HuH-7 (cell line): ENCODE results near the gene GPC6.

Experiments used
- DNase-seq: peaks from one replicate; pipeline ENCODE4 v3.0.0; 2011; ENCODE audit warnings: low spot score

Gene GPC6

GRCh38 chr13:94303644-94304174, 1077.1 kb downstream of the GPC6 start:
- DNase-seq, result no peak

DNA sequence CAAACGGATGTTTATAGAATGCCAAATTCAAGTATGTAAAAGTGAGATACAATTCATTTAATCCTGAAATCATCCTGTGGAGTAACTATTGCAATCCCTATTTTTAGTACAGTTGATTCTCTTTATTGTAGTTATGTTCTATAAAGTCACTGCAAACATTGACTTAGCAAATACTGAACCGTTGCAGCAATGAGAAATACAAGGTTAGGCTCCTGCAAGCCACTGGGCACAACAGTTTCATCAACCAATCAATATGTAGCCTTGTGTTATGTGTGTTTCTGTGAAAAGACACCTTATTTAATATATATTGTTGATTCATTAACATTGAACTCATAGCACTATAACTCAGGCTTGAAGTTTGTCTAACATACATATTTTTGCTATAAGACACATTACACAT, 1078.4 kb downstream of the GPC6 start:
- no peak for DNase-seq

DNA sequence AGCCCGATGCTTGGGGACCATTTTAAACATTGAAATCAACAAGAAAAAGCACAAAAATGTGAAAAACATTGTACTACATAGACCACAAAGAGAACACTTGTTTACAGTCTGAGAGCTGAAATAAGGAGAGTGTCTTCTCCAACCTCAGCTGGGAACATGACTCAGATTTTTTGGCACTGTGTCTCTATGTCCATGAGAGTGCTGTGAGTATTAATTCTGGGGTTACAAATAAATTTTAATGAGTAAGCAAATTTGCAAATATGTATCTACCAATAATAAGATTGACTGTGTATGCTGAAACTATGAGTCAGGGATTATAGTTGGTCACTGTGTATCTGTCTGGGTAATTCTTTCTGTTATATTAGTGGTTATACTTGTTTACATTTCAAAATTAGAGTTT, 1078.9 kb downstream of the GPC6 start:
- DNase-seq, result no peak

- no peak for DNase-seq
Measured at GRCh38 chr13:94305934-94306333, 1079.3 kb downstream of the GPC6 start.

DNA sequence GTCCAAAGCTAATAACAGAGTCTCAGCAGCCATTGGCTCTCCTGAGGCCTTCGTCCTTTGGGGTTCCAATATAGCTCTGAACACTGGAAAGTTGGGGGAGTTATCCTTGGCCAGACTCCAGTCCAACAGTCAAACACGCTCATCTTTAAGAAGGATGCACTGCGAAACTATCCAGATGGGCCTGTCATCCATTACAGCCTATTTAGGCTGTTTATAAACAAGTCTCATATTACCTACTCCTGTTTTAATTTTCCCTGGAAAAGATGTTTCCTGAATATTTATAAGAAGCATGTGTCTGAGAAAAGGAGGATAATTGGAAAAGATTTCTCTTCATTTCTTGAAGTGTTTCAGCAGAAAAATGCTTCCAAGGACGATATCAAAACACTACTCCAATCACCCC, 1082.2 kb downstream of the GPC6 start:
- DNase-seq, result no peak

DNA sequence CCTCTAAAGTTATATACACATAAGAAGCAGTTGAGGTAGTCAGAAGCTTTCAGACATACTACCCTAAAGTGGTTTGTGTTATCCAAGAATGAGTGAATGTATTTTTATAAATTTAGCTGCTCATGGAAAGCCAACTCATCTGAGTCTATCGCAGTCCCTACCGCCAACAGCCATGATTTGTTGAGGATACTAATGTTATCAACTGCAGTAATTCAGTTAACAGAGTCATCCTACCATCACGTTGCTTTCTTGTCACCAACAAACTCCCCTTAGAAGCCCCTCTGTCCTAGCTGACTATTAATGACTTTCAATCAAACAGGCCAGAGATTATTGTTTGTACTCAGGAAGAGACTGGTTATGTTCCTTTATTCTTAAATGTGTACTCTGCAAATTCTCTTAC, 1083.0 kb downstream of the GPC6 start:
- no peak for DNase-seq

GRCh38 chr13:94309997-94310855, 1083.6 kb downstream of the GPC6 start:
- no peak for DNase-seq

DNA sequence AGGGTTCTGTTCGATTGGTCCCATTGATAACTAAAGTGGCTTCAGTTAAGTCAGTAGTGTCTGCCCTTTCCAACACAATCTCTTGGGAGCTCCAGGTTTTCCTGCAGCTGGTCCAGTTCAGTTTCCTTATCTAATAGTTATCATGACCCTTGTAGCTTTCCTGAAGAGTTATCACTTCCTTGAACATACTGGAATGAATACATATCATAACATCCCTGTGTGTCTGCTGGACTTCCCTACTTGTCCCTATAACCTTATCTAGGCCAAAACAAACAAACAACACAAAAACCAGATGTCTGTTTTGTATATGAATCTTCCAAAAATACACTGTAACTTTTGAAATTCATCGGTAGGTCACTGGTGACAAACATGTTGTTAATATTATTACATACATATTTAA, 1085.3 kb downstream of the GPC6 start:
- DNase-seq, result no peak

DNA sequence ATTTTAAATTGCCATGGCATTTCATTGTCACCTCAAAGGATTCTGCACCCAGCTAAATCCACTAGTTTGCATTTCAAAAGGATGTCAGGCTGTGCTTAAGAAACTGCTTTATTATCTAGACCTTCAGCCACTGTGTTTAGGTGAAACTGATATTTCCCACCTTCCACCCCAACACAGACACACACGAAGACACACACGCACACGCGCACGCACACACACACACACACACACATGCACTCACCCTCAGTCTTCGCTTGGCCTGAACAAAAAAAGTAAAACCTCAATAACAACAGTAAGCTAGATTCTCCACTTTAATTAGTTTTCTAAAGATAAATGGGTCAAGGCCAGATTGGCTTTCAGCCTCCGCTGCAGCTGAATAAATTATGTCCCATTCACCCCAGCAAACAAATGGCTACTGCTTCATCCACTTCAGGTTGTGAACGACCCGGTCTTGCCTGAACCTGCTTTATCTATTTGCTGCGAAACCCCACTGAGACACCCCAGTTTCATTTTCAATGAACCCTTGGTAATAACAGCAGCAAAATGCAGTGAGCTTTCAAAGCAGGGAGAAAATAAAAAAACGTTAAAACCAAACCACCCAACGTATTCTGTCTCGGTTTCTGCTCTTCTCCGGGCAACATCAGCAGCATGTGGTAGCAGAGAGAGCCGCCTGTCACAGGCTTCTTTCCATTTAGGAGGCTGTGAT, 1086.1 kb downstream of the GPC6 start:
- DNase-seq, result no peak

- DNase-seq, result no peak
Measured at GRCh38 chr13:94313321-94313910, 1086.8 kb downstream of the GPC6 start.

DNA sequence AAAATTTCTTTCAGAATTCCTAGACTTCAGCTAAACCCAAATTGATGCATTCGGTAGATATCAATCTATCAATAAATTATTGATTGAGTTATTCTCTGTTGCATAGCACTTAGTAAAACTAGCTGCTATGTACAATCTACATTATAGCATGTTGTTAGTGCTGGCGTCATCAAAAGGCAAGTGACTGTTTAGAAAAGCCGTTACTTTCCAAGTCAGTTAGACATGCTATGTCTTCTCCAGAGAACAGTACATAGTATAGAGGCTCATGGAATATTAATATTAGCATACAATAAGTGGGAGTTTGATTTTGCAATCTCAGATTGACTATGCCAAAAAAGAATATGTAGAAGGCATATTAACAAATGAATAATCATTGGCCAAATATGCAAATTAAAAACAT, 1087.3 kb downstream of the GPC6 start:
- no peak for DNase-seq

DNA sequence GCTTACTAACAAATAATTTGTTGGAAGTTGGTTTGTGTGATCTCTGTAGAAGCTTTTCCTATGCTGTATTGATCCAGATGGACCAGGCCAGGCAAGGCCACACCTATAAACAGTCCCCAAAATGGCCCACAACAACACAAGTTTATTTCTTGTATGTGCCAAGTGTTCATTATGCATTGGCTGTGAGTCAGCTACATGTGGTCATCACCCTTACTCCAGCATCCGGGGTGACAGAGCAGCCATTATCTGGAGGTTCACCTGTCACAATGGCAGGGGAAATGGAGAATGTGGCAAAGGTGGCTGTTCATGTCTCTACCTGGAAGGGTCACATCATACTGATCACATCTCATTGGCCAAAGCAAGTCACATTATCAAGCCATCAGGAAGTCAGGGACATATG, 1088.6 kb downstream of the GPC6 start:
- no peak for DNase-seq

- DNase-seq, result no peak
Measured at GRCh38 chr13:94317063-94317491, 1090.5 kb downstream of the GPC6 start.

DNA sequence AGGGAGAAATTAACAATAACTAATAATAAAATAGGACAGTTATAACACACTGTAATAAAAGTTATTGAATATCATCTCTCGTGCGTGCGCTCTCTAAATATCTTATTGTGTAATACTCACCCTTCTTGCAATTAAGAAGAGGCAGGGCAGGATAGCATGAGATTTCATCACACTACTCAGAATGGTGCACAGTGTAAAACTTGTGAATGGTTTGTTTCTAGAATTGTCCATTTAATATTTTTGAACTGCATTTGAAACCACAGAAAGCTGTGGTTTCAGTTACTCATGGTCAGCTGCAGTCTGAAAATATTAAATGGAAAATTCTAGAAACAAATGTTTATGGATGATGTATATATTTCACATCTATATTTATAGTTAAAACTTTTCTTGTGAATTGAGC, 1091.8 kb downstream of the GPC6 start:
- no peak for DNase-seq

DNA sequence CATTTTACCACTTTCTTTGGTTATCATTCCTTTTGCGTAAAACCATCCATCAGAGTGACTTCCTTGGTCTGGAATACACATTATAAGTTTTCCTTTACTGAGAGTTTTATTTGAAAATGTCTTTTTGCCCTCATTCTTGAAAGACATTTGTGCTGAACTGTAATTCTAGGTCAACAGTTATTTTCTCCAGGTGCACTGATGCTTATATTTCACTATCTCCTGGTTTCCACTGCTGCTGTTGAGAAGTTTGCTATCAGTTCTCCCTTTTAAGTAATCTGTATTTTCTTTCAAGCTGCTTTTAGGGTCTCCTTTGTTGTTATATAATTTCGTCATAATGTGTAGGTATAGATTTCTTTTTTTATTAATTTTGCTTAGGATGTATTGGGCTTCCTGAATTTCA, 1092.9 kb downstream of the GPC6 start:
- DNase-seq, result no peak

DNA sequence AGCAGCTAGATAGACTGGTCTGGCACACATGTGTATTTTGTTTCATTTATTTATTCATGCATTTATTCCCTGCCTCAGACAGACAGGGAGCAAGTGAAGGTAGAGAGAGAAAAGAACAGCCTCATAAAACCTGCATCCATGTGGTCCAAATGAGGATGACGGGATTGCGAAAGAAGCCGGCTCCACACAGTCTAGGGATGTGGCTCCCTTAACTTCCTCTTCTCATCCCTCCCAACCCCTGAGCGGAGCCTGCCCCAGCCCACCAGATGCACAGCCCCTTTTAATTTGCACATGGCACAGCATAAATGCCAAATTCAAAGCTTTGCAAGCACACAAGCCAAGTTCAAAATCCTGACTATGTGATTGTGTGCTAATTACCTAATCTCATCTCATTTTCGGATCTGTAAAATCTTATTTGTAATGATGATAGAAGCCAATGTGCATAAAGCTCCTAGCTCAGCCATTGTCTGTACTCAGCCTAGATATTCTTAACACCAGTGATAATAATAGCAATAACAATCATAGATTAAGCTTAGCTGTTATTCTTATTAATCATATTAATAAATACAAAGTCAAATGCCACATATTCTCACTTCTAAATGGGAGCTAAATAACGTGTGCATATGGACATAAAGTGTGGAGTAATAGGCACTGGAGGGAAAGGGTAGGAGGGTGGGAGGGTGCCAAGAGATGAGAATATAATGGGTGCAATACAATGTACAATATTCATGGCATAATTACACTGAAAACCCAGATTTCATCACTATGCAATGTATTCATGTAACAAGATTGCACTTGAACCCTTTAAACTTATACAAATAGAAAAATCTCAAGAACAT, 1096.5 kb downstream of the GPC6 start:
- no peak for DNase-seq

DNA sequence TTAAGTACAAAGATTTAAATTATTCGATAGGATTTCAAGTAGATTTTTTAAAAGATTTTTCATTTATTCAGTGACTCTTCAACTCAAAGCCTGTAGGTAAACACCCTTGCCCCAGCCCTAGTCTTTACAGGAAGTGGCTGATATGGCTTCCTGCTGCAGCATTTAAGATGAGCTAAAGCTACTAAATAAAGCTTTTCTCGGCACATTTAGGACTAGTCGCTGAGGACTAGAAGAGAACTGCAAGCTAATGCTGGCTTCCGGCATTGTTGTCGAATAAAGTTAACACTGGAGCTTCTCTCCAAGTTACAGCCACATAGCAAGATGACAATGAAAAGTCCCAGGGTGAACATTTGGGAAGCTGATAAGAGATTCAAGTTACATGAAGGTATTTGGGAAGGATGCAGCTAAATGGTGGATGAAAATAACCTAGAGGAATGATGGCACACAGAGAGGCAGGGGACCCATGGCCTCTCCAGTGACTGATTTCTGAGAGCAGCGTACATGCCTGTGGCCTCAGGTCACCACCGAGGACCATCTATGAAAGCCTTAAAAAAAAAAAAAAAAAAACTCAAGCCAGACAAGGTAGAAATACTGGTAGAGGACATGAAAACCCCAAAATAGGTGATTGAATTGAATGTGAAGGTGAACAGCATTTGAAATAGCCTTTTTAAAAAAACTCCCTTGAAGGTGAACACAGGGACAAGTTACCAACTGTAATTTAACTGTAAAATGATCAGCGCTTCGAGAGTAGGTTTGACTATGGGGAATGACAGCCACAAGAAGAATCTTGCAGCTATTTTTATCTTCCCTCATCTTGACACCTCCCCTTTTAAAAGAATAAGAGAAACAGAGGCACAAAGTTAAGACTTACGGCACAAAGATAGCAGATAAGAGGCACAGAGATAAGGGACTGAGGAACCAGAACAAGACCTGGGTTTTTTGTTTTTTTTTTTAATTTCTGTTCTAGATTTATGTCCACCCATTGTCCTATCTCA, 1097.5 kb downstream of the GPC6 start:
- DNase-seq, result no peak

GRCh38 chr13:94324767-94325540, 1098.3 kb downstream of the GPC6 start:
- DNase-seq, result no peak

DNA sequence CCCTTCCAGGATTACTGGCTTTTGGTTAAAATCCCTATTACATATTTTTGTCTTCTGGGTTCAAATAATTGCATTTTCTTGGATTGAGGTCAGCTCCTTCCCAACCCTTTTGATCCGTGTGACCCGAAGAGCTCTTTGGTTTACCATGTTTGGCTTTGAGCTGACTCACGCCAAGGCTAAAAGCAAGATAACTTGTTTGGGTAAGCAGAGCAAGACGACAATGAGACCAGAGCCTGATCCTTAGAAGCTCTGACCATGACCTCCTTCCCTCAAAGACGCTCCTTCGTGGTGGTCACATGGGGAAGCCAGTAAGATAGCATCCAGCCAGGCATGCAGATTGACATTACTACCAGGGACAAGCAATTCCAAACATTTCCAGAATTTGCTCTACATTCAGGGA, 1099.0 kb downstream of the GPC6 start:
- no peak for DNase-seq

DNA sequence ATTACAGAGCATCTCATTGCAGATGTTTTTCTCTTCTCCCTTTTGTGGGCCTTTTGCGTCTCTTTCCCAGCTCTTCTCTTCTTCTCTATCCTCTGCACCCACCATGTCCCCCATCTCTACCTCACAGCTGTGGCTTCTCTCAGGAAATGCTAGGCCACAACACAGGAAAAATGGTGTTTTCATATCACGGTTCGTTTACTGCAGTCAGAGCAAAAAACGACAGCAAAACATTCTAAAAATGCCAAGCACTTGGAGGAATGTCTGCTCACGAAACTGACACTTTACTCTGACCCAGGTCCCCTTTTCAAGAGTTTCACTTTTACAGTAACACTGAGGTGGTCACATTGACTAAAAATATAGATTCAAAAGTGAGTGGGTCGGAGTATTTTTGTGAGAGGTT, 1100.7 kb downstream of the GPC6 start:
- no peak for DNase-seq
